Trophoblast cell (in vitro differentiated cells and primary cell): ENCODE data around the gene MTIF3.

Source experiments
- DNase-seq, 2 donors: peaks; one replicate each; pipeline ENCODE4 v3.0.0-alpha.2; 2016
- H2AFZ ChIP-seq: 2 replicates; pipeline ENCODE4 v1.6.1; 2013; ENCODE audit warnings: low read length, moderate library complexity, mild to moderate bottlenecking; ENCODE audit not compliant: insufficient read depth, poor library complexity
- H2AK5ac ChIP-seq: 2 replicates; pipeline ENCODE4 v1.6.1; 2013; ENCODE audit warnings: mild to moderate bottlenecking, low read length
- H2BK120ac ChIP-seq: 2 replicates; pipeline ENCODE4 v1.6.1; 2013; ENCODE audit warnings: low read length, mild to moderate bottlenecking, moderate library complexity; ENCODE audit not compliant: insufficient read depth, poor library complexity
- H2BK12ac ChIP-seq: 2 replicates; pipeline ENCODE4 v1.6.1; 2013; ENCODE audit warnings: mild to moderate bottlenecking, low read length, moderate library complexity
- H2BK5ac ChIP-seq: 2 replicates; pipeline ENCODE4 v1.6.1; 2013; ENCODE audit warnings: low read length, low read depth, moderate library complexity, mild to moderate bottlenecking; ENCODE audit not compliant: poor library complexity
- H3K14ac ChIP-seq: 2 replicates; pipeline ENCODE4 v1.6.1; 2013; ENCODE audit warnings: mild to moderate bottlenecking, low read length
- H3K18ac ChIP-seq: 2 replicates; pipeline ENCODE4 v1.6.1; 2013; ENCODE audit warnings: mild to moderate bottlenecking, low read length
- H3K23ac ChIP-seq: 2 replicates; pipeline ENCODE4 v1.6.1; 2013; ENCODE audit warnings: low read length
- H3K27ac ChIP-seq: 2 replicates; pipeline ENCODE4 v1.5.1; 2013; ENCODE audit warnings: low read depth, mild to moderate bottlenecking, inconsistent platforms, low read length, moderate library complexity
- H3K27me3 ChIP-seq: 2 replicates; pipeline ENCODE4 v1.6.1; 2013; ENCODE audit warnings: inconsistent platforms, mild to moderate bottlenecking, low read length, moderate library complexity; ENCODE audit not compliant: insufficient read depth
- H3K36me3 ChIP-seq, 2 experiments: 1 replicate in 1 of 2; 2 replicates in 1 of 2; pipeline ENCODE4 v1.6.1; 2013; ENCODE audit warnings: low read length in 2 of 2, mild to moderate bottlenecking in 2 of 2, moderate library complexity in 1 of 2; ENCODE audit not compliant: insufficient read depth in 2 of 2, control insufficient read depth in 1 of 2
- H3K4ac ChIP-seq: 2 replicates; pipeline ENCODE4 v1.6.1; 2013; ENCODE audit warnings: low read depth, mild to moderate bottlenecking, low read length, moderate library complexity
- H3K4me1 ChIP-seq, 2 experiments: 1 replicate in 1 of 2; 2 replicates in 1 of 2; pipeline ENCODE4 v1.6.1; 2013; ENCODE audit warnings: low read length in 2 of 2, mild to moderate bottlenecking in 2 of 2, moderate library complexity in 1 of 2; ENCODE audit not compliant: insufficient read depth in 2 of 2, control insufficient read depth in 1 of 2
- H3K4me2 ChIP-seq: 2 replicates; pipeline ENCODE4 v1.6.1; 2013; ENCODE audit warnings: inconsistent platforms, mild to moderate bottlenecking, low read length, moderate library complexity
- H3K4me3 ChIP-seq: 2 replicates; pipeline ENCODE4 v1.5.1; 2013; ENCODE audit warnings: mild to moderate bottlenecking, low read depth, low read length, inconsistent platforms
- H3K79me1 ChIP-seq: one replicate; pipeline ENCODE4 v1.6.1; 2013; ENCODE audit warnings: low read length
- H3K79me2 ChIP-seq: 2 replicates; pipeline ENCODE4 v1.6.1; 2013; ENCODE audit warnings: low read length, mild to moderate bottlenecking; ENCODE audit not compliant: control insufficient read depth, insufficient read depth, poor library complexity
- H3K9ac ChIP-seq: 2 replicates; pipeline ENCODE4 v1.6.1; 2013; ENCODE audit warnings: mild to moderate bottlenecking, low read length
- H3K9me3 ChIP-seq: 2 replicates; pipeline ENCODE4 v1.6.1; 2013; ENCODE audit warnings: low read depth, mild to moderate bottlenecking, control low read depth, inconsistent platforms, low read length; ENCODE audit not compliant: insufficient read depth
- H4K12ac ChIP-seq: 2 replicates; pipeline ENCODE4 v1.6.1; 2013; ENCODE audit warnings: low read depth, mild to moderate bottlenecking, low read length, moderate library complexity
- H4K8ac ChIP-seq: 2 replicates; pipeline ENCODE4 v1.6.1; 2013; ENCODE audit warnings: low read depth, mild to moderate bottlenecking, low read length, moderate library complexity
- H4K91ac ChIP-seq: one replicate; pipeline ENCODE4 v1.6.1; 2013; ENCODE audit warnings: low read depth, mild to moderate bottlenecking, low read length, moderate library complexity
- WGBS: extraction: QIAGEN DNeasy Blood & Tissue Kit; methylation state at CpG from one replicate; pipeline ENCODE4 v1.1.7; 2013; ENCODE audit warnings: missing lambda C conversion rate; ENCODE audit not compliant: insufficient read length, insufficient coverage; ENCODE audit errors: extremely low coverage; 5-methylcytosine and 5-hydroxymethylcytosine counted together

The MTIF3 gene

GRCh38 chr13:27405546-27406134 is 44.7 kb downstream of the MTIF3 start:
- no peak overlapping the region for H4K12ac ChIP-seq
- no peak overlapping the region for H4K8ac ChIP-seq
- H3K27ac ChIP-seq = no peak overlapping the region
- no peaks in the 10 kb centered on the region for H3K36me3 ChIP-seq
- H3K9ac ChIP-seq = no peak overlapping the region
- H2BK5ac ChIP-seq = no peak overlapping the region
- no peak for DNase-seq
- no CpG with 5 or more reads among the region's 5 CpGs for WGBS
- H3K4me2 ChIP-seq = no peak overlapping the region
- H3K18ac ChIP-seq = no peak overlapping the region
- no peak overlapping the region for H3K4ac ChIP-seq
- H2AK5ac ChIP-seq = no peak overlapping the region
- H3K4me1 ChIP-seq = peaks cover 8 to 13% of the 10 kb centered on the region in 2 experiments
- no peak overlapping the region for H3K23ac ChIP-seq
- H3K27me3 ChIP-seq = no peaks in the 10 kb centered on the region
- H3K79me1 ChIP-seq = no peaks in the 10 kb centered on the region
- H3K4me3 ChIP-seq = no peak overlapping the region
- H3K79me2 ChIP-seq = no peaks in the 10 kb centered on the region
- no peaks in the 10 kb centered on the region for H3K9me3 ChIP-seq
- no peak overlapping the region for H2BK12ac ChIP-seq
- H2AFZ ChIP-seq = no peak overlapping the region
- no peak overlapping the region for H4K91ac ChIP-seq
- no peak overlapping the region for H3K14ac ChIP-seq
- H2BK120ac ChIP-seq = no peak overlapping the region

GRCh38 chr13:27404680-27405079 is 45.7 kb downstream of the MTIF3 start:
- H2BK120ac ChIP-seq = no peak overlapping the region
- no peak overlapping the region for H3K18ac ChIP-seq
- peaks cover 8 to 13% of the 10 kb centered on the region in 2 experiments for H3K4me1 ChIP-seq
- H4K8ac ChIP-seq = no peak overlapping the region
- no peak overlapping the region for H4K12ac ChIP-seq
- DNase-seq = no peak
- no peak overlapping the region for H3K9ac ChIP-seq
- H3K79me2 ChIP-seq = no peaks in the 10 kb centered on the region
- H3K27me3 ChIP-seq = no peaks in the 10 kb centered on the region
- no peak overlapping the region for H2BK5ac ChIP-seq
- H3K79me1 ChIP-seq = no peaks in the 10 kb centered on the region
- H3K27ac ChIP-seq = no peak overlapping the region
- no peak overlapping the region for H3K4ac ChIP-seq
- H2AFZ ChIP-seq = no peak overlapping the region
- H2BK12ac ChIP-seq = no peak overlapping the region
- no peaks in the 10 kb centered on the region for H3K36me3 ChIP-seq
- no peaks in the 10 kb centered on the region for H3K9me3 ChIP-seq
- no peak overlapping the region for H3K14ac ChIP-seq
- H3K23ac ChIP-seq = no peak overlapping the region
- no peak overlapping the region for H4K91ac ChIP-seq
- WGBS = no CpG with 5 or more reads among the region's 17 CpGs
- no peak overlapping the region for H2AK5ac ChIP-seq
- no peak overlapping the region for H3K4me2 ChIP-seq
- H3K4me3 ChIP-seq = no peak overlapping the region

- Histone ChIP-seq H3K4ac (no peak overlapping the region), H3K9ac (no peak overlapping the region), H3K27ac (peak overlapping the region; percentile 35), H4K91ac (no peak overlapping the region), H2BK120ac (no peak overlapping the region), H3K14ac (no peak overlapping the region), H3K4me3 (no peak overlapping the region), H2AFZ (no peak overlapping the region), H3K79me2 (no peaks in the 10 kb centered on the region), H2BK12ac (no peak overlapping the region), H3K27me3 (no peaks in the 10 kb centered on the region), H2BK5ac (peak overlapping the region; percentile 2), H3K79me1 (no peaks in the 10 kb centered on the region), H4K12ac (no peak overlapping the region), H3K4me1 (peaks cover 8 to 13% of the 10 kb centered on the region in 2 experiments), H3K9me3 (no peaks in the 10 kb centered on the region), H3K36me3 (no peaks in the 10 kb centered on the region), H4K8ac (peak overlapping the region; percentile 20), H3K23ac (no peak overlapping the region), H2AK5ac (no peak overlapping the region), H3K4me2 (peak overlapping the region; percentile 40), H3K18ac (no peak overlapping the region)
- no peak for DNase-seq
- WGBS = no CpG with 5 or more reads among the region's 10 CpGs
Measured at GRCh38 chr13:27403727-27404385, 46.5 kb downstream of the MTIF3 start.

- H3K18ac ChIP-seq = no peak overlapping the region
- H3K36me3 ChIP-seq = no peaks in the 10 kb centered on the region
- H3K4me1 ChIP-seq = peaks cover 8 to 13% of the 10 kb centered on the region in 2 experiments
- no peak overlapping the region for H2BK12ac ChIP-seq
- H4K8ac ChIP-seq = no peak overlapping the region
- no peak overlapping the region for H3K14ac ChIP-seq
- no peak overlapping the region for H3K23ac ChIP-seq
- H3K4me2 ChIP-seq = peak overlapping the region; percentile 40
- no CpG with 5 or more reads among the region's 3 CpGs for WGBS
- no peak overlapping the region for H2BK120ac ChIP-seq
- no peak overlapping the region for H4K12ac ChIP-seq
- H3K79me1 ChIP-seq = no peaks in the 10 kb centered on the region
- H3K4ac ChIP-seq = no peak overlapping the region
- no peak overlapping the region for H2AK5ac ChIP-seq
- no peaks in the 10 kb centered on the region for H3K27me3 ChIP-seq
- H3K27ac ChIP-seq = peak overlapping the region; percentile 35
- H2AFZ ChIP-seq = no peak overlapping the region
- no peak overlapping the region for H2BK5ac ChIP-seq
- H3K79me2 ChIP-seq = no peaks in the 10 kb centered on the region
- H3K9ac ChIP-seq = no peak overlapping the region
- no peak overlapping the region for H4K91ac ChIP-seq
- H3K4me3 ChIP-seq = no peak overlapping the region
- no peaks in the 10 kb centered on the region for H3K9me3 ChIP-seq
- peak in 1 of 2 donors; percentile 34 for DNase-seq
Measured at GRCh38 chr13:27403203-27403678, 47.1 kb downstream of the MTIF3 start.
